ENCODE measurements around the gene NR2F2.

Gene NR2F2

GRCh38 chr15:96334705-96335410 is 4.4 kb downstream of the NR2F2 start:
- H2AFZ ChIP-seq (ENCODE audit: low read depth, low read length) = no peak overlapping the region
- DNase-seq (no peak), ATAC-seq (ENCODE audit: insufficient read depth, low read depth) (no peak)
- H3K4me3 ChIP-seq (ENCODE audit: low read depth in 1 of 2, low read length in 2 of 2) = no peak overlapping the region
- no peaks in the 10 kb centered on the region for H3K79me2 ChIP-seq (ENCODE audit: insufficient read depth, low read length)
- no peaks in the 10 kb centered on the region for H3K4me1 ChIP-seq (ENCODE audit: insufficient read depth, low read length)
- TF ChIP-seq CTCF (IDR thresholded peaks at IDR 0.05; ENCODE audit: borderline replicate concordance, extremely low read depth, low read length, poor library complexity, severe bottlenecking) (no peak), EZH2 (IDR thresholded peaks at IDR 0.05; ENCODE audit: borderline replicate concordance, low read depth, low read length, severe bottlenecking) (no peak)
- H3K9ac ChIP-seq (ENCODE audit: low read depth, low read length) = no peak overlapping the region
- H3K9me3 ChIP-seq (ENCODE audit: insufficient read depth, low read length, severe bottlenecking) = no peaks in the 10 kb centered on the region
- H3K27me3 ChIP-seq (ENCODE audit: insufficient read depth, low read length, poor library complexity) = peaks cover 7% of the 10 kb centered on the region
- no peaks in the 10 kb centered on the region for H3K36me3 ChIP-seq (ENCODE audit: insufficient read depth, low read length)
- no peak overlapping the region for H3K27ac ChIP-seq (ENCODE audit: low read length)
- H4K20me1 ChIP-seq (ENCODE audit: insufficient read depth, low read length) = no peaks in the 10 kb centered on the region
- no peak overlapping the region for H3K4me2 ChIP-seq (ENCODE audit: insufficient read depth, low read length)

DNA sequence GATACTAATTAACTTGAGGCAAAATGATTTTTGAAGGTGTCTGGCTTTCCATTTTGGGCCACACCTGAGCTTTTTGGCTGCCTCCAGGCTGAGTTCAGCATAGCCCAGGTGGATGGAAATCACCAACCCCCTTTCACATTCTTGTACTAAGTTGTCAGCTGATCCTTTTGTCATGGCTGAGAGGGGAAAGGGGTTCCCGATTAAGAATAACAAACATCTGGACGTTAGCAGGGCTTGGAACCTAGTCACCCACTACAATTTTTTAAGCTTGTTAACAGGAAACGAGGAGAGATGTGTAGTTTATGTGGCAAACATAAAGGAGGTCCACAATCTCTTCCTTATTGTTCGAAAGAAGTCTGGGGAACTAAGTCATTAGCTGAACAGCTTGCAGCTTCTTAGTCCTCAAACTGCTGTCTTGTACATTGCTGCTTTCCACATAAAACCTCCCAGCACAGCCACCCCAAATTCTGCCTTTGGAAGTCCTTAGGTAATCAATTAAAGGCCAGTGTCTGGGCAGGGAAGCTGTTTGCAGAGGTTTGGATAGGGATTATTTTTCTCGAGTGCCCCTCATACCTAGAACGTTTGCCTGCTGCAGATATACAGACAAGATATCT is 5.0 kb downstream of the NR2F2 start:
- no peak overlapping the region for H3K27ac ChIP-seq (ENCODE audit: low read length)
- H3K27me3 ChIP-seq (ENCODE audit: insufficient read depth, low read length, poor library complexity) = peaks cover 7% of the 10 kb centered on the region
- no peak for DNase-seq
- H3K4me1 ChIP-seq (ENCODE audit: insufficient read depth, low read length) = no peaks in the 10 kb centered on the region
- H2AFZ ChIP-seq (ENCODE audit: low read depth, low read length) = no peak overlapping the region
- no peak overlapping the region for H3K4me2 ChIP-seq (ENCODE audit: insufficient read depth, low read length)
- H3K36me3 ChIP-seq (ENCODE audit: insufficient read depth, low read length) = no peaks in the 10 kb centered on the region
- H3K4me3 ChIP-seq (ENCODE audit: low read depth in 1 of 2, low read length in 2 of 2) = no peak overlapping the region
- H4K20me1 ChIP-seq (ENCODE audit: insufficient read depth, low read length) = no peaks in the 10 kb centered on the region
- no peak overlapping the region for H3K9ac ChIP-seq (ENCODE audit: low read depth, low read length)
- no peaks in the 10 kb centered on the region for H3K79me2 ChIP-seq (ENCODE audit: insufficient read depth, low read length)
- no peak for ATAC-seq (ENCODE audit: insufficient read depth, low read depth)
- no peaks in the 10 kb centered on the region for H3K9me3 ChIP-seq (ENCODE audit: insufficient read depth, low read length, severe bottlenecking)
- TF ChIP-seq EZH2 (IDR thresholded peaks at IDR 0.05; ENCODE audit: borderline replicate concordance, low read depth, low read length, severe bottlenecking) (no peak), CTCF (IDR thresholded peaks at IDR 0.05; ENCODE audit: borderline replicate concordance, extremely low read depth, low read length, poor library complexity, severe bottlenecking) (no peak)

- peaks cover 7% of the 10 kb centered on the region for H3K27me3 ChIP-seq (ENCODE audit: insufficient read depth, low read length, poor library complexity)
- no peaks in the 10 kb centered on the region for H3K9me3 ChIP-seq (ENCODE audit: insufficient read depth, low read length, severe bottlenecking)
- no peak overlapping the region for H3K4me2 ChIP-seq (ENCODE audit: insufficient read depth, low read length)
- no peaks in the 10 kb centered on the region for H4K20me1 ChIP-seq (ENCODE audit: insufficient read depth, low read length)
- no peak overlapping the region for H2AFZ ChIP-seq (ENCODE audit: low read depth, low read length)
- TF ChIP-seq EZH2 (IDR thresholded peaks at IDR 0.05; ENCODE audit: borderline replicate concordance, low read depth, low read length, severe bottlenecking) (no peak), CTCF (IDR thresholded peaks at IDR 0.05; ENCODE audit: borderline replicate concordance, extremely low read depth, low read length, poor library complexity, severe bottlenecking) (no peak)
- H3K4me3 ChIP-seq (ENCODE audit: low read depth in 1 of 2, low read length in 2 of 2) = no peak overlapping the region
- ATAC-seq (ENCODE audit: insufficient read depth, low read depth) (no peak), DNase-seq (no peak)
- H3K4me1 ChIP-seq (ENCODE audit: insufficient read depth, low read length) = no peaks in the 10 kb centered on the region
- H3K79me2 ChIP-seq (ENCODE audit: insufficient read depth, low read length) = no peaks in the 10 kb centered on the region
- no peaks in the 10 kb centered on the region for H3K36me3 ChIP-seq (ENCODE audit: insufficient read depth, low read length)
- H3K9ac ChIP-seq (ENCODE audit: low read depth, low read length) = no peak overlapping the region
- H3K27ac ChIP-seq (ENCODE audit: low read length) = no peak overlapping the region
Measured at GRCh38 chr15:96336108-96336595, 5.7 kb downstream of the NR2F2 start.

Measured in DND-41 (cell line).